Transverse colon (tissue), 4 donors: Measurements from ENCODE around the gene FDXR. TPM values are rescaled to one million over a fixed set of nuclear protein-coding genes. Genes with fewer than 3 reads are reported as not detected.

Source experiments
- DNase-seq: peaks from one replicate; pipeline ENCODE4 v3.0.0-alpha.2; 2019
- H3K27ac ChIP-seq, 4 donors: fragments of 200-600 bp; sonication (generic); 2 replicates each; pipeline ENCODE4 v1.5.1; 2016 to 2018; ENCODE audit warnings: inconsistent platforms in 4 of 4
- H3K27me3 ChIP-seq: fragments of 200-600 bp; sonication (generic); 2 replicates; pipeline ENCODE4 v1.5.1; 2017; ENCODE audit warnings: inconsistent platforms
- H3K36me3 ChIP-seq, 4 donors: fragments of 200-600 bp; sonication (generic); 2 replicates each; pipeline ENCODE4 v1.5.1; 2017 to 2019; ENCODE audit warnings: inconsistent platforms in 4 of 4
- H3K4me1 ChIP-seq, 4 donors: fragments of 200-600 bp; sonication (generic); 2 replicates each; pipeline ENCODE4 v1.5.1; 2017 to 2020; ENCODE audit warnings: inconsistent platforms in 4 of 4
- H3K4me3 ChIP-seq, 4 donors: fragments of 200-600 bp; sonication (generic); 1 replicate in 1 of 4; 2 replicates in 3 of 4; pipeline versions ENCODE4 v1.5.1 to v1.6.1; 2017 to 2019; ENCODE audit warnings: inconsistent platforms in 4 of 4
- H3K9me3 ChIP-seq, 2 donors: fragments of 200-600 bp; sonication (generic); 2 replicates each; pipeline ENCODE4 v1.5.1; 2017 to 2019; ENCODE audit warnings: inconsistent platforms in 2 of 2
- EP300 ChIP-seq: sonication (generic); formaldehyde crosslinking; IDR thresholded peaks from one replicate; pipeline ENCODE4 v1.6.1; 2017; ENCODE audit warnings: antibody characterized with exemption, low read depth
- POLR2A ChIP-seq: fragments of 450-650 bp; IDR thresholded peaks from one replicate; pipeline ENCODE4 v1.6.1; 2016; ENCODE audit warnings: antibody characterized with exemption, mild to moderate bottlenecking, moderate library complexity
- POLR2AphosphoS5 ChIP-seq, 3 donors: sonication (generic); formaldehyde crosslinking; IDR thresholded peaks; one replicate each; pipeline ENCODE4 v1.6.1; 2016; ENCODE audit warnings: antibody characterized with exemption in 3 of 3
- WGBS, 2 donors: methylation state at CpG; one replicate each; pipeline ENCODE4 v1.1.5; 2018; ENCODE audit warnings: low coverage in 1 of 2; 5-methylcytosine and 5-hydroxymethylcytosine counted together
- in situ Hi-C, 4 donors: fragments of 200-750 bp; cut with MboI; loops; one replicate each; pipeline versions ENCODE4 v1.15.0 to v1.15.1; 2017; ENCODE audit warnings: low sequenced_read_pairs in 3 of 4, low pct_ligation_motif_present in 1 of 4, low pct_unique_long_range_greater_than_20kb in 1 of 4
- intact Hi-C: fragments of 100-400 bp; cut with DNase I; formaldehyde crosslinking; loops from one replicate; pipeline ENCODE4 v1.15.1; 2023; ENCODE audit warnings: low total_unique reads
- total RNA-seq, 4 donors: library from RNA; depleted of rRNA; stranded (reverse); fragments of >200 nt; gene quantifications; one replicate each; pipeline ENCODE4 v1.1.0, GENCODE V29; 2016
- TF ChIP-seq, protein P1 (sequence below), 5 experiments: fragments of 200-600 bp in 3 of 5; fragments of 450-650 bp in 2 of 5; sonication (generic) in 3 of 5; IDR thresholded peaks; 1 replicate in 2 of 5; 2 replicates in 3 of 5; pipeline ENCODE4 v1.5.1; 2016 to 2017; ENCODE audit warnings: antibody characterized with exemption in 5 of 5, inconsistent platforms in 3 of 5, mild to moderate bottlenecking in 2 of 5, moderate library complexity in 1 of 5

Gene FDXR
- total RNA-seq, 4 donors from 2014 or later = 5.8 to 16.2 (median 10.4) TPM

DNA sequence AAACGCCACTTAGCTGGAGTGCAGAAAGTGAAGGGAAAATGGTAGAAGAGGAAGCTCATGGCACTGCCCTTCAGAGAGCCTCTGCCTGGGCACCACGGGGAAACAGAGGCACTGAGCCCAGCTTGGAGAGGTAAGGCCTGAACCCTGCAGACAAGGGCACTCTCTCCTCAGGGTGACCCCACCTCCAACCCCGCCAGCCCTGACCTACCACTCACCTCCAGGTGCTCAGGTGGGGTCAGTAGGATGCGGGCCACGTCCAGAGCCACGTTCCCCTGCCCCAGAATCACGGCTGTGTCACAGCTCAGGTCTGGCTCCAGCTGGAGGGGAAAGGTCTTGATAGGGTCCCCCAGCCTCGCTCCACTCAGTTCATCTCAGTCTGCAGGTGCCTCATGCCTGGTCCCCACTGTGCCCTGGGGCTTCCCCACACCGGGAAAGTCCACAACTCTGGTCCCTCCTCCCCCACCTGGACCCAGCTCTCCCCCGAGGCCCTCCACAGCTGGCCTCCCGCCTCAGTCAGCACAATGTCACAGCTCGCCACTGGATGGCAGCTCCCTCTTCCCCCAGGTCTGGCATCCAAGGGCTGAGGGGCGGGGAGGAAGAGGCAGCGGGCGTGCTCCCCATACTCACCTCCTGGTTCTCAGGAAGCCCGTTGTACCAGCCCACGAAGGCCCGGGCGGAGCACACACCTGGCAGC lies 7.1 kb downstream of the FDXR start:
- TF ChIP-seq, protein P1, sequence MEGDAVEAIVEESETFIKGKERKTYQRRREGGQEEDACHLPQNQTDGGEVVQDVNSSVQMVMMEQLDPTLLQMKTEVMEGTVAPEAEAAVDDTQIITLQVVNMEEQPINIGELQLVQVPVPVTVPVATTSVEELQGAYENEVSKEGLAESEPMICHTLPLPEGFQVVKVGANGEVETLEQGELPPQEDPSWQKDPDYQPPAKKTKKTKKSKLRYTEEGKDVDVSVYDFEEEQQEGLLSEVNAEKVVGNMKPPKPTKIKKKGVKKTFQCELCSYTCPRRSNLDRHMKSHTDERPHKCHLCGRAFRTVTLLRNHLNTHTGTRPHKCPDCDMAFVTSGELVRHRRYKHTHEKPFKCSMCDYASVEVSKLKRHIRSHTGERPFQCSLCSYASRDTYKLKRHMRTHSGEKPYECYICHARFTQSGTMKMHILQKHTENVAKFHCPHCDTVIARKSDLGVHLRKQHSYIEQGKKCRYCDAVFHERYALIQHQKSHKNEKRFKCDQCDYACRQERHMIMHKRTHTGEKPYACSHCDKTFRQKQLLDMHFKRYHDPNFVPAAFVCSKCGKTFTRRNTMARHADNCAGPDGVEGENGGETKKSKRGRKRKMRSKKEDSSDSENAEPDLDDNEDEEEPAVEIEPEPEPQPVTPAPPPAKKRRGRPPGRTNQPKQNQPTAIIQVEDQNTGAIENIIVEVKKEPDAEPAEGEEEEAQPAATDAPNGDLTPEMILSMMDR (IDR thresholded peaks at IDR 0.05) = no peak
- TF ChIP-seq POLR2AphosphoS5 (IDR thresholded peaks at IDR 0.05) (no peak), EP300 (no peak), POLR2A (no peak)
- 74 to 79% methylated on average over 2 to 17 of the region's 19 CpGs for WGBS, 2 donors
- H3K27ac ChIP-seq = no peak overlapping the region
- no peak overlapping the region for H3K4me3 ChIP-seq
- peaks cover 18% of the 10 kb centered on the region for H3K27me3 ChIP-seq
- in situ Hi-C loops = loop anchor here in 3 of 4 donors (5.0 to 25.0 kb wide), 3 partner anchors 71 to 128 kb away; partner anchors contain the start of genes NHERF1 (in 2 of the 3) and RAB37 (in 2 of the 3)
- no peaks in the 10 kb centered on the region for H3K9me3 ChIP-seq
- H3K4me1 ChIP-seq = peaks cover 5 to 15% (median 14%) of the 10 kb centered on the region in 4 donors
- H3K36me3 ChIP-seq = no peaks in the 10 kb centered on the region
- DNase-seq = no peak
- intact Hi-C loops = loop anchor here (2.0 kb wide), 1 partner anchor 121 kb away; no protein-coding TSS in a partner anchor

DNA sequence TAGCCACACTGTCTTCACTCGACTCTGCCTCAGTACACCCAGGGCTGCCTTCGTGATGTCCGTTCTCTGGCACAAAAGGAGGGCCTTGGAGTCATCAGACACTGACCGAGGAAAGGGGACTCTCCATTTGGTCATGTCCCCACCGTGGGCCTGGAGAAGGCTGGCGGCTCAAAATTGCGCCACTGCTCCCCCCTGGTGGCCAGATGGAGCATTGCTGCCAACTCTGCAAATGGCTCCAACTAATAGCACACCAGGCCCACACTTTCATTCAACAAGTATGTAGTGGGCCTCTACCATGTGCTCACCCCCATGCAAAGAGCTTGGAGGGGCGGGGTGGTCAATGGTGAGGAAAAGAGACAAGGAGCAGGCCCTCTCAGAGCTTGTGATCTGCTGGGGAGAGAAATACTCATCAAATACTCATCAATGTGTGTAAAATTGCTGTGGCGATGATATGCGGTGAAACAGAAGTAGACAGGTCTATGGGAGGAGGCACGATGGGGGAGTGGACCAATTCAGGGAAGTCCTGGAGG lies 7.9 kb downstream of the FDXR start:
- 27 to 70% methylated on average over 3 to 11 of the region's 11 CpGs for WGBS, 2 donors
- peak; percentile 79 for DNase-seq
- no peak overlapping the region for H3K27ac ChIP-seq
- peaks cover 25% of the 10 kb centered on the region for H3K27me3 ChIP-seq
- TF ChIP-seq, protein P1 (IDR thresholded peaks at IDR 0.05) = peak; percentile 96 to 98 (median 97)
- no peak for TF ChIP-seq POLR2A
- TF ChIP-seq EP300 = no peak
- intact Hi-C loops = loop anchor here (2.0 kb wide), 1 partner anchor 120 kb away; no protein-coding TSS in a partner anchor
- H3K4me1 ChIP-seq = peaks cover 12 to 23% (median 22%) of the 10 kb centered on the region in 4 donors
- H3K4me3 ChIP-seq = no peak overlapping the region
- in situ Hi-C loops = loop anchor here in 3 of 4 donors (5.0 to 25.0 kb wide), 3 partner anchors 70 to 128 kb away; partner anchors contain the start of genes NHERF1 (in 2 of the 3) and RAB37 (in 2 of the 3)
- H3K9me3 ChIP-seq = no peaks in the 10 kb centered on the region
- no peaks in the 10 kb centered on the region for H3K36me3 ChIP-seq

DNA sequence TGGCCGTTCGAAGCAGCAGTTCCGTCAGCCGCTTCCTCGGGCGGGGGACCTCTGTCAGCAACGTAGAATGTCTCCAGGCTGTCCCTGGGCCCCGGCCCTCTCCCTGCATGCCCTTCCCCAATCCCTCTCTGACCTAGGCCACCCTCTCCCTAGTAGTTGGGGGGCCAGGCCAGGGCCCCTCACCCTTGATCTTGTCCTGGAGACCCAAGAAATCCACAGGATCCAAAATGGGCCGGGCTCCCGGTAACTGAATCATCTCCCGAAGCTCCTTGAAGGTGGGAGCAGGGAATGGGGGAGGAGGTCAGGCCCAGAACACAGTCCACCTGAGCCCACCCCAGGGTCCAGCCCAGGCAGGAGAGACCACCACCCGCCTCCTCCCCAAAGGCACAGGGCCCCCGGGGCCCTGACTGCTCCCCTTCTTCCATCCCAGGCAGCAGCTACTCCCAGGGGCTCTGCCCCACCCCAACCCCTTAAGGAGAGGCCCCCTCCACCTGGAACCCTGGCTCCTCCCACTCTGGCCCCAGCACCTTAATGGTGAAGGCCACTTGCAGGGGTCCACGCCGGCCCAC lies 8.4 kb downstream of the FDXR start:
- H3K4me3 ChIP-seq = no peak overlapping the region
- peaks cover 31% of the 10 kb centered on the region for H3K27me3 ChIP-seq
- no peak overlapping the region for H3K27ac ChIP-seq
- peaks cover 13 to 27% (median 27%) of the 10 kb centered on the region in 4 donors for H3K4me1 ChIP-seq
- in situ Hi-C loops = loop anchor here in 2 of 4 donors (10.0 to 25.0 kb wide), 2 partner anchors 70 to 127 kb away; partner anchors contain the start of genes NHERF1 (in 2 of the 2) and RAB37 (in 2 of the 2)
- intact Hi-C loops = loop anchor here (2.0 kb wide), 1 partner anchor 120 kb away; no protein-coding TSS in a partner anchor
- H3K9me3 ChIP-seq = no peaks in the 10 kb centered on the region
- TF ChIP-seq POLR2A = no peak
- no peak for TF ChIP-seq EP300
- TF ChIP-seq, protein P1 (IDR thresholded peaks at IDR 0.05) = no peak
- no peaks in the 10 kb centered on the region for H3K36me3 ChIP-seq
- WGBS, 2 donors = 85% methylated on average over 10 of the region's 15 CpGs; no CpG with 5 or more reads in 1 of the 2 donors
- no peak for DNase-seq
